ENCODE data around the gene C6orf52. TPM values are rescaled to one million over a fixed set of nuclear protein-coding genes. Genes with fewer than 3 reads are reported as not detected.

Gene C6orf52
- polyA plus RNA-seq, 1 of the 3 experiments (the other 2 are of a cell fraction) = 1.4 TPM

- no peaks in the 10 kb centered on the region for H4K20me1 ChIP-seq (ENCODE audit: insufficient read depth)
- H3K9ac ChIP-seq = no peak overlapping the region
- H3F3A ChIP-seq (replicated peaks; ENCODE audit: insufficient read depth) = peaks cover 8% of the 10 kb centered on the region
- TF ChIP-seq POLR2AphosphoS5 (IDR thresholded peaks at IDR 0.05; ENCODE audit: low read depth, low read length) = no peak
- no peak for TF ChIP-seq CHD2 (IDR thresholded peaks at IDR 0.05; ENCODE audit: low read length, partially characterized antibody)
- no peak for TF ChIP-seq EZH2phosphoT487 (IDR thresholded peaks at IDR 0.05; ENCODE audit: borderline replicate concordance, low read depth)
- TF ChIP-seq PBX3 (IDR thresholded peaks at IDR 0.05) = no peak
- no peak for TF ChIP-seq EP300 (IDR thresholded peaks at IDR 0.05; ENCODE audit: borderline replicate concordance in 1 of 2, low read depth in 1 of 2, low read length in 1 of 2)
- TF ChIP-seq FOSL2 (IDR thresholded peaks at IDR 0.05; ENCODE audit: borderline replicate concordance, low read depth) = no peak
- TF ChIP-seq USF1 (IDR thresholded peaks at IDR 0.05; ENCODE audit: borderline replicate concordance, low read depth) = no peak
- TF ChIP-seq CTCF (IDR thresholded peaks at IDR 0.05) = no peak
- TF ChIP-seq FOXM1 (IDR thresholded peaks at IDR 0.05; ENCODE audit: low read depth) = no peak
- no peak for TF ChIP-seq MEF2A (IDR thresholded peaks at IDR 0.05; ENCODE audit: borderline replicate concordance, low read depth)
- no peak for TF ChIP-seq MXI1 (IDR thresholded peaks at IDR 0.05; ENCODE audit: low read depth, low read length)
- no peak for TF ChIP-seq SIN3A (IDR thresholded peaks at IDR 0.05; ENCODE audit: borderline replicate concordance, low read depth, low read length)
- H3K27ac ChIP-seq (ENCODE audit: low read depth in 2 of 2, low read length in 1 of 2) = no peak overlapping the region
- no peaks in the 10 kb centered on the region for H3K27me3 ChIP-seq (ENCODE audit: insufficient read depth)
- no peaks in the 10 kb centered on the region for H3K4me1 ChIP-seq (ENCODE audit: control insufficient read depth in 1 of 2, insufficient read depth in 2 of 2, low read depth in 1 of 2, low read length in 1 of 2)
- no peaks in the 10 kb centered on the region for H3K9me2 ChIP-seq
- no peak for DNase-seq
- H3K4me3 ChIP-seq (ENCODE audit: low read depth in 2 of 2, low read length in 1 of 2) = no peak overlapping the region
- H3K36me3 ChIP-seq (replicated peaks in 1 of 2; ENCODE audit: control insufficient read depth in 1 of 2, insufficient read depth in 2 of 2, low read length in 1 of 2) = peaks cover 6 to 10% of the 10 kb centered on the region in 2 experiments
- no peak overlapping the region for H2AFZ ChIP-seq (ENCODE audit: low read depth)
- ChIA-PET CTCF (interaction anchor here (0.6 kb wide), 1 partner anchor 61 kb away, joined by 3 read pairs; no protein-coding TSS in a partner anchor), POLR2A (interaction anchor here (0.7 kb wide), 1 partner anchor 9 kb away, joined by 3 read pairs; no protein-coding TSS in a partner anchor)
- H3K9me3 ChIP-seq = no peaks in the 10 kb centered on the region
- WGBS (ENCODE audit: low lambda C conversion rate) = 88% methylated on average over 2 of the region's 2 CpGs
- peaks cover 6% of the 10 kb centered on the region; the same call in 1 of the 2 replicates for H3K79me2 ChIP-seq (ENCODE audit: insufficient read depth)
- H3K4me2 ChIP-seq = no peak overlapping the region
These were observed 42.3 kb upstream of the C6orf52 start for GRCh38 chr6:10736731-10737130.

- Histone ChIP-seq H3K79me2 (ENCODE audit: insufficient read depth) (peaks cover 8% of the 10 kb centered on the region; the same call in 1 of the 2 replicates), H2AFZ (ENCODE audit: low read depth) (no peak overlapping the region), H3K9me2 (no peaks in the 10 kb centered on the region), H3K9me3 (no peaks in the 10 kb centered on the region), H3K4me3 (ENCODE audit: low read depth in 2 of 2, low read length in 1 of 2) (no peak overlapping the region), H3K4me2 (no peak overlapping the region), H3K9ac (no peak overlapping the region), H3K36me3 (replicated peaks in 1 of 2; ENCODE audit: control insufficient read depth in 1 of 2, insufficient read depth in 2 of 2, low read length in 1 of 2) (peaks cover 24% of the 10 kb centered on the region in 2 experiments), H3K27ac (ENCODE audit: low read depth in 2 of 2, low read length in 1 of 2) (peak overlapping the region in 1 of 2 experiments; percentile 69; a peak in 2 of 4 replicates), H3K27me3 (ENCODE audit: insufficient read depth) (no peaks in the 10 kb centered on the region), H3K4me1 (ENCODE audit: control insufficient read depth in 1 of 2, insufficient read depth in 2 of 2, low read depth in 1 of 2, low read length in 1 of 2) (no peaks in the 10 kb centered on the region), H4K20me1 (ENCODE audit: insufficient read depth) (no peaks in the 10 kb centered on the region), H3F3A (replicated peaks; ENCODE audit: insufficient read depth) (peaks cover 8% of the 10 kb centered on the region)
- TF ChIP-seq IRF3 (IDR thresholded peaks at IDR 0.05; ENCODE audit: low read depth, low read length) = no peak
- no peak for TF ChIP-seq NFIC (IDR thresholded peaks at IDR 0.05; ENCODE audit: borderline replicate concordance)
- TF ChIP-seq GABPA (IDR thresholded peaks at IDR 0.05; ENCODE audit: low read depth) = no peak
- no peak for TF ChIP-seq RFX5 (IDR thresholded peaks at IDR 0.05; ENCODE audit: low read length)
- TF ChIP-seq NRF1 (IDR thresholded peaks at IDR 0.05; ENCODE audit: low read depth, low read length) = no peak
- no peak for TF ChIP-seq USF2 (IDR thresholded peaks at IDR 0.05; ENCODE audit: borderline replicate concordance, low read depth, low read length)
- no peak for TF ChIP-seq EZH2phosphoT487 (IDR thresholded peaks at IDR 0.05; ENCODE audit: borderline replicate concordance, low read depth)
- no peak for TF ChIP-seq MXI1 (IDR thresholded peaks at IDR 0.05; ENCODE audit: low read depth, low read length)
- no peak for TF ChIP-seq MAX (IDR thresholded peaks at IDR 0.05; ENCODE audit: low read depth)
- TF ChIP-seq FOXJ3 (CRISPR knock-in tag; IDR thresholded peaks at IDR 0.05) = no peak
- TF ChIP-seq RAD21 (IDR thresholded peaks at IDR 0.05; ENCODE audit: low read length) = no peak
- no peak for TF ChIP-seq ELF1 (IDR thresholded peaks at IDR 0.05)
- no peak for TF ChIP-seq SMC3 (IDR thresholded peaks at IDR 0.05; ENCODE audit: low read depth, low read length)
- ChIA-PET POLR2A (no interaction called here), CTCF (no interaction called here)
- 97% methylated on average over 3 of the region's 3 CpGs for WGBS (ENCODE audit: low lambda C conversion rate)
- DNase-seq = no peak
These were observed 39.4 kb upstream of the C6orf52 start for GRCh38 chr6:10733863-10734262.
